Karpas-422 (cell line): Measurements from ENCODE around the gene POU2AF1. TPM values are rescaled to one million over a fixed set of nuclear protein-coding genes. Genes with fewer than 3 reads are reported as not detected.

Experiments
- DNase-seq: peaks from one replicate; pipeline ENCODE4 v3.0.0-alpha.2; 2015
- H2AFZ ChIP-seq: fragments of 200-600 bp; sonication (generic); 2 replicates; pipeline ENCODE4 v1.6.1; 2014; ENCODE audit warnings: antibody characterized with exemption, low read length, mixed read lengths
- H3K27ac ChIP-seq: fragments of 200-600 bp; sonication (generic); 2 replicates; pipeline ENCODE4 v1.5.1; 2014; ENCODE audit warnings: mild to moderate bottlenecking, low read length, moderate library complexity
- H3K27me3 ChIP-seq: fragments of 200-600 bp; sonication (generic); 2 replicates; pipeline ENCODE4 v1.6.1; 2014; ENCODE audit warnings: low read length, mixed read lengths
- H3K36me3 ChIP-seq: fragments of 200-600 bp; sonication (generic); 2 replicates; pipeline ENCODE4 v1.6.1; 2014; ENCODE audit warnings: low read length, mixed read lengths; ENCODE audit not compliant: insufficient read depth
- H3K4me1 ChIP-seq: fragments of 200-600 bp; sonication (generic); 2 replicates; pipeline ENCODE4 v1.6.1; 2014; ENCODE audit warnings: mild to moderate bottlenecking, low read length, mixed read lengths
- H3K4me2 ChIP-seq: fragments of 200-600 bp; sonication (generic); 2 replicates; pipeline ENCODE4 v1.6.1; 2014; ENCODE audit warnings: low read length, low read depth, mild to moderate bottlenecking; ENCODE audit not compliant: poor library complexity, severe bottlenecking
- H3K4me3 ChIP-seq: fragments of 200-600 bp; sonication (generic); 2 replicates; pipeline ENCODE4 v1.5.1; 2014; ENCODE audit warnings: mild to moderate bottlenecking, antibody characterized with exemption, low read length, mixed read lengths
- H3K79me2 ChIP-seq: fragments of 200-600 bp; sonication (generic); 2 replicates; pipeline ENCODE4 v1.6.1; 2014; ENCODE audit warnings: mild to moderate bottlenecking, low read length, mixed read lengths
- H3K9ac ChIP-seq: fragments of 200-600 bp; sonication (generic); 2 replicates; pipeline ENCODE4 v1.6.0; 2014; ENCODE audit warnings: low read length
- H3K9me2 ChIP-seq: fragments of 200-600 bp; sonication (generic), shearing (Covaris generic); replicated peaks from 2 replicates; pipeline ENCODE4 v1.6.0; 2014; ENCODE audit warnings: mild to moderate bottlenecking, low read length, moderate library complexity; ENCODE audit not compliant: insufficient read depth
- H3K9me3 ChIP-seq: fragments of 300-700, 200-600 bp; sonication (generic); 2 replicates; pipeline ENCODE4 v1.6.1; 2014; ENCODE audit warnings: low read length, mixed read lengths
- H4K20me1 ChIP-seq: fragments of 200-600 bp; sonication (generic); 2 replicates; pipeline ENCODE4 v1.6.1; 2014; ENCODE audit warnings: mild to moderate bottlenecking, antibody characterized with exemption, low read length, low read depth; ENCODE audit not compliant: insufficient read depth
- total RNA-seq: library from RNA; depleted of rRNA; stranded (reverse); fragments of >200 nt; shearing (Covaris generic); gene quantifications from 2 replicates; pipeline ENCODE4 v1.2.3, GENCODE V29; 2014; ENCODE audit warnings: low replicate concordance; rRNA removed

Gene POU2AF1
- 803 and 894 TPM in 2 replicates for total RNA-seq

GRCh38 chr11:111378861-111379601, at the start of gene POU2AF1:
POU2AF1 (minus strand) TSS chr11:111379275; CDS start chr11:111379177, 98 bp downstream.
- Histone ChIP-seq H3K4me1 (peaks cover 90% of the 10 kb centered on the region), H3K4me3 (peak within 1 kb of the TSS; percentile 60), H3K27me3 (no peaks in the 10 kb centered on the region), H3K9ac (peak within 1 kb of the TSS; percentile 68), H3K9me3 (peaks cover under 1% of the 10 kb centered on the region; the same call in 1 of the 2 replicates), H3K79me2 (peaks cover 61% of the 10 kb centered on the region), H3K27ac (peak within 1 kb of the TSS; percentile 76), H4K20me1 (peaks cover 20% of the 10 kb centered on the region; the same call in 1 of the 2 replicates), H3K4me2 (peak within 1 kb of the TSS; percentile 68), H3K9me2 (no peaks in the 10 kb centered on the region), H3K36me3 (peaks cover 38% of the 10 kb centered on the region), H2AFZ (peak within 1 kb of the TSS; percentile 29)
- peak; percentile 100 for DNase-seq

DNA sequence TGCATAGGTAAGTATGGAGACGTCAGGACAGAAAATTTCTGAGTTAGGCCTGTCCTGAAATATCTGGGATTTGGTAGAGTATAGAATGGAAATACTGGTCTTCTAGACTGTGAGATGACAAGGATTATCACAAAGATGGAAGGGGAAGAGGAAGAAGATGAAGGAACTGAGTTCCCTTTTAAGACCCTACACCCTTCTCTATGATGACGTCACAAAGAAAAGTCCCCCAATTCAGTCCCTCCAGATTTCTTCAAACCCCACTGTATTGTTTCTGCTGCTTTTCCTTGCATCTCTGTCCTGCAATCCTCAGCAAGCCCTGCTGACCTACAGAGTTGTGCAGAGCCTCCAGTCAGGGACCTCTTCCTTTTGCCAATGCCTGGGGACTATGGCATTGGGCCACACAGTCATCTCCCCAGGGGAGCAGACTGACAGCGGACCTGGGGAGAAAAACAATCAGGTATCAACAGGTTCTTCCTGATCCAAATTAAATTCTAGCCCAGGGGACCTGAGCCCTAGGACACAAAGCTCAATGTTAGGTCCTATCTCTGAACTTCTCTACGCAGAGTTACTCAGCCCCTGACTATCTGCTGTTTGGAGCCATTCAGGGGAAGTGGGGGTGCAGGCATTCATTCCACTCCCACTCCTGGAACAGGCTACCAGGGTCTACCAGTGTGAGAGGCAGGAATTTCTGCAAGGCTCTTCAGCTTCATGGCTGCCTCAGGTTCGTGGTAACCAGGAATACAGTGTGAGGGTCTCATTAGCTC, 49.2 kb upstream of the POU2AF1 start:
- peaks cover 5% of the 10 kb centered on the region; the same call in 1 of the 2 replicates for H3K27me3 ChIP-seq
- H3K79me2 ChIP-seq: no peaks in the 10 kb centered on the region
- H3K4me2 ChIP-seq: peak overlapping the region; percentile 54
- no peaks in the 10 kb centered on the region for H3K9me3 ChIP-seq
- peaks cover 67% of the 10 kb centered on the region for H3K4me1 ChIP-seq
- no peaks in the 10 kb centered on the region for H3K9me2 ChIP-seq
- H3K4me3 ChIP-seq: peak overlapping the region; percentile 34
- peak overlapping the region; percentile 24 for H3K9ac ChIP-seq
- H3K36me3 ChIP-seq: no peaks in the 10 kb centered on the region
- H3K27ac ChIP-seq: peak overlapping the region; percentile 67
- peak; percentile 70 for DNase-seq
- no peaks in the 10 kb centered on the region for H4K20me1 ChIP-seq
- no peak overlapping the region for H2AFZ ChIP-seq

DNA sequence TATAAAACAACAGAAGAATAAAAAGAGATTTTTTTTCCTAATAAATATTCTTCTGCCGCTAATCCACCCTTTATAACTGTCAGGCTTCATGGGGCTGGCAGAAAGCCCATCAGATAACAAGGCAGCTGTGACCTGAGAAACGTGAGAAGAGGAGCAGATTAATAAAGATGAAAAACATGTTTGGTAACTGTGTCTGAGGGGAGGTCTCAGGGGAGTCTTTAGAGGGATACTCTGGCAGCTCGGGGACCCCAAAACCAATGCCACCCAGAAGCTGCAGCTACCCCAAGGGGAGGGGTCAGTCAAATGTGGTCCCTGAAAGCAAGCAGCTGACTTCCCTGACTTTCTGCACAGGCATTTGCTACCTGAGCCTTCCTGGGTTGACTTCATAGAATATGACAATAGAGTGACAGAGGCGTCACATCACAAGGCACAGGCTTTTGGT, 48.4 kb upstream of the POU2AF1 start:
- Histone ChIP-seq H3K27ac (peak overlapping the region; percentile 67), H3K79me2 (no peaks in the 10 kb centered on the region), H3K36me3 (no peaks in the 10 kb centered on the region), H4K20me1 (no peaks in the 10 kb centered on the region), H3K9ac (peak overlapping the region; percentile 29), H3K9me3 (no peaks in the 10 kb centered on the region), H3K4me3 (peak overlapping the region; percentile 34), H3K9me2 (no peaks in the 10 kb centered on the region), H3K4me1 (peaks cover 75% of the 10 kb centered on the region), H2AFZ (no peak overlapping the region), H3K27me3 (peaks cover 5% of the 10 kb centered on the region; the same call in 1 of the 2 replicates), H3K4me2 (peak overlapping the region; percentile 54)
- DNase-seq: peak; percentile 96

GRCh38 chr11:111426617-111427016, 47.5 kb upstream of the POU2AF1 start:
- peak overlapping the region; percentile 29 for H3K9ac ChIP-seq
- peak overlapping the region; percentile 67 for H3K27ac ChIP-seq
- H3K79me2 ChIP-seq: no peaks in the 10 kb centered on the region
- H3K9me3 ChIP-seq: no peaks in the 10 kb centered on the region
- H3K4me2 ChIP-seq: peak overlapping the region; percentile 54
- H3K4me1 ChIP-seq: peaks cover 83% of the 10 kb centered on the region
- H3K27me3 ChIP-seq: peaks cover 2% of the 10 kb centered on the region; the same call in 1 of the 2 replicates
- H3K36me3 ChIP-seq: no peaks in the 10 kb centered on the region
- no peak overlapping the region for H3K4me3 ChIP-seq
- H2AFZ ChIP-seq: no peak overlapping the region
- DNase-seq: no peak
- no peaks in the 10 kb centered on the region for H3K9me2 ChIP-seq
- H4K20me1 ChIP-seq: no peaks in the 10 kb centered on the region

DNA sequence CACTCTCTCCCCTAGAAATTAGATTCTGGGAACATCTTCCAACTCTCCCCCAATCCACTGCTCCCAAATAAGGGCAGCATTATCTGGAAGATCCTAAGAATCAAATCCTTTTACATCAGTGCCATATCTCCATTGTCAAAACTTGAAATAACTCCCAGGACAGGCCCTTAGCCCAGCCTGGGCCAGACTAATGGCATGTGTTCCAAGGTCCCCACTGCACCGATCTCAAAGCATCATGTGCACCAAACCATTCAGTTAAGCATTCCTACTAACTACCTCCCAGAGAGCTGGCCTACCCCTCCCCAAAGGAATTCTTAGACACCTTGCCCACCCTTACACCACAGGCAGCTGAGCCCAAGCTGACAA, 44.2 kb upstream of the POU2AF1 start:
- no peak overlapping the region for H3K9ac ChIP-seq
- H3K36me3 ChIP-seq: no peaks in the 10 kb centered on the region; the same call in 1 of the 2 replicates
- no peaks in the 10 kb centered on the region for H3K9me2 ChIP-seq
- H3K79me2 ChIP-seq: no peaks in the 10 kb centered on the region
- DNase-seq: no peak
- H3K27me3 ChIP-seq: no peaks in the 10 kb centered on the region
- peaks cover 89% of the 10 kb centered on the region for H3K4me1 ChIP-seq
- peaks cover 7% of the 10 kb centered on the region for H3K9me3 ChIP-seq
- H3K4me2 ChIP-seq: no peak overlapping the region
- H3K4me3 ChIP-seq: no peak overlapping the region
- no peak overlapping the region for H2AFZ ChIP-seq
- H3K27ac ChIP-seq: no peak overlapping the region
- H4K20me1 ChIP-seq: no peaks in the 10 kb centered on the region

DNA sequence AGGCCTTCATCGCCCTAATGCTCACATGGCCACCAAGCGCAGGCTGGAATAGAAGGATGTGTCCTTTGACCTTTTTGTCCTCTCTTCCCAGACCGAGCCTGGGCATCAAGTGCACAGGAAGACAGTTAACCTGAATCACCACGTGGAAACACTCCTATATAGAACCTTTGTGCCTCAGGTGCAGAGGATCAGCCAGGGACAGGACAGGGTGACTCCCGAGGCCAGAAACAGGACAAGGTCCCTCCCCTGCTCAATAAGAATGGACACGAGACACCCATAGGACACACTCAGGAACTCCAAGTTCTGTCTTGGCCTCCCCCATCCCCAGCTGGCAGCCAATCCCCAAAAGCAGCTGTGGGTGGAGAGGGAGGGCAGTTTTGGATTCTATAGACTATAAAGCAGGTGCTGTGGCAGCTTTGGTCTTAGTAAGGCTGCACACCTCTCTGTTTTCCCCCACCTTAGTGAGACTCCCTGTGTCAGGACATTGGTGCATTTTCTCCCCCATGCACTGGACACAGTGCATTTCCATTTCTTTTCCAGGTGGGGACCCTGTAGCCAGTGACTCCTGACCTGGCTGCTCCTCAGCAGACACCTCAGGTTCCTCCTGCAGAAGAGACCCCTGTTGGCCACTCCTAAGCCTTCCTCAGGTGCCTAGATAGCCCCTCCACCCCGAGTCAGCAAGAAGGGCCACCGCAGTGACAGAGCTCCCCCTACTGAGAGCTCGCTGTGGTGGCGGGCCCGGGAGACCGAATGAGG, 43.6 kb upstream of the POU2AF1 start:
- Histone ChIP-seq H3K36me3 (no peaks in the 10 kb centered on the region; the same call in 1 of the 2 replicates), H3K4me2 (peak overlapping the region; percentile 22), H4K20me1 (no peaks in the 10 kb centered on the region), H3K79me2 (no peaks in the 10 kb centered on the region), H3K4me3 (no peak overlapping the region), H2AFZ (peak overlapping the region; percentile 4; the same call in 1 of the 2 replicates), H3K4me1 (peaks cover 89% of the 10 kb centered on the region), H3K9ac (peak overlapping the region; percentile 32), H3K27me3 (no peaks in the 10 kb centered on the region), H3K9me2 (no peaks in the 10 kb centered on the region), H3K27ac (peak overlapping the region; percentile 82), H3K9me3 (peaks cover 7% of the 10 kb centered on the region)
- peak; percentile 100 for DNase-seq

- H3K4me3 ChIP-seq: peak overlapping the region; percentile 3
- peak; percentile 100 for DNase-seq
- H3K36me3 ChIP-seq: no peaks in the 10 kb centered on the region; the same call in 1 of the 2 replicates
- peak overlapping the region; percentile 44 for H3K9ac ChIP-seq
- H3K9me3 ChIP-seq: peaks cover 7% of the 10 kb centered on the region
- H3K79me2 ChIP-seq: no peaks in the 10 kb centered on the region
- H3K27ac ChIP-seq: peak overlapping the region; percentile 82
- no peaks in the 10 kb centered on the region for H4K20me1 ChIP-seq
- peak overlapping the region; percentile 1; the same call in 1 of the 2 replicates for H2AFZ ChIP-seq
- peak overlapping the region; percentile 31 for H3K4me2 ChIP-seq
- peaks cover 89% of the 10 kb centered on the region for H3K4me1 ChIP-seq
- H3K9me2 ChIP-seq: no peaks in the 10 kb centered on the region
- no peaks in the 10 kb centered on the region for H3K27me3 ChIP-seq
Observed at GRCh38 chr11:111421251-111421650, 42.2 kb upstream of the POU2AF1 start.
